Coronary artery (tissue), 2 donors: ENCODE data around the gene CDH13.

Source experiments
- DNase-seq: peaks from one replicate; pipeline ENCODE4 v3.0.0-alpha.2; 2017; ENCODE audit warnings: low spot score
- H3K27ac ChIP-seq, 2 donors: fragments of 200-600 bp; sonication (generic); one replicate each; pipeline ENCODE4 v1.5.1; 2016 to 2019
- H3K4me3 ChIP-seq: fragments of 200-600 bp; sonication (generic); 2 replicates; pipeline ENCODE4 v1.5.1; 2016; ENCODE audit warnings: mild to moderate bottlenecking, moderate library complexity
- TF ChIP-seq, protein P1 (sequence below): fragments of 200-600 bp; sonication (generic); IDR thresholded peaks from one replicate; pipeline ENCODE4 v1.5.1; 2019; ENCODE audit warnings: antibody characterized with exemption

The CDH13 gene

DNA sequence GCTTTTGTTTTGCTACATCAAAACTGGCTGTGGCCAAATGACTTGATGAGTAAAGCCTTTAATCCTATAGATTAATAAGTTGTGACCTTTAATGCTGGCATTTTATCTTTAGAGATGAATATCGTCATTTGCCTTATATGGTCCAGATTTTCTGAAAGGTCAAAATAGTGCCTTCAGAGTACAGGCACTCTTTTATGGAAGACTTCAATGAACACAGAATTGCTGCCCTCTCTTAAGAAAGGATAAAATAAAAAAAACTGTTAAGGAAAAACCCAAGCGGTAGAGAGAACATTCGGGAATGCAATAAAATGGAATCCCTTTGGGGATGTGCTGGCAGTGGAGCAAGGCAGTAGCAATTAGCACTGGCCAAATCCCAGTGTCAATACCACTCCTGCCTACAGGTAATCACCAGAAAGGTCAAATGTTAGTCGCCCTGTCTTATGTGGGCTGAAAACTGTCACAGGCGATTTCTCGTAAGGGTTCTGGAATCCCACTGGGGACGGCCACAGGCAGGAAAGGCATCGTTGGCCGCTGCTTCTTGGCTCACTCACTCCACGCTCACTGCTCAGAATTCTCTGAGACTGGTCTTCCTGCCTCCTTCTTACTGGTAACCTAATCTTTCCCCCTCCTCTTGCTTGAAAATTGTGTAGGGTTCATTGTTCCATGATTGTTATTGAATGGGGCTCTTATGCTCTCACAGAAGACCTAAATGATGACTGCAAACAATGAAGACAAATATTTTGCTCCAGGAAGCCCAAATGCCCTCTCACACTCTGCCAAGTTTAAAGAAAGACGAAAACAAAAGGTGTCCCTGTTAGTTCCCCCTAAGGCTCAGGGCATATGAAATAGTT is 1135.6 kb downstream of the CDH13 start:
- no peak overlapping the region for H3K4me3 ChIP-seq
- H3K27ac ChIP-seq = no peak overlapping the region
- TF ChIP-seq, protein P1, sequence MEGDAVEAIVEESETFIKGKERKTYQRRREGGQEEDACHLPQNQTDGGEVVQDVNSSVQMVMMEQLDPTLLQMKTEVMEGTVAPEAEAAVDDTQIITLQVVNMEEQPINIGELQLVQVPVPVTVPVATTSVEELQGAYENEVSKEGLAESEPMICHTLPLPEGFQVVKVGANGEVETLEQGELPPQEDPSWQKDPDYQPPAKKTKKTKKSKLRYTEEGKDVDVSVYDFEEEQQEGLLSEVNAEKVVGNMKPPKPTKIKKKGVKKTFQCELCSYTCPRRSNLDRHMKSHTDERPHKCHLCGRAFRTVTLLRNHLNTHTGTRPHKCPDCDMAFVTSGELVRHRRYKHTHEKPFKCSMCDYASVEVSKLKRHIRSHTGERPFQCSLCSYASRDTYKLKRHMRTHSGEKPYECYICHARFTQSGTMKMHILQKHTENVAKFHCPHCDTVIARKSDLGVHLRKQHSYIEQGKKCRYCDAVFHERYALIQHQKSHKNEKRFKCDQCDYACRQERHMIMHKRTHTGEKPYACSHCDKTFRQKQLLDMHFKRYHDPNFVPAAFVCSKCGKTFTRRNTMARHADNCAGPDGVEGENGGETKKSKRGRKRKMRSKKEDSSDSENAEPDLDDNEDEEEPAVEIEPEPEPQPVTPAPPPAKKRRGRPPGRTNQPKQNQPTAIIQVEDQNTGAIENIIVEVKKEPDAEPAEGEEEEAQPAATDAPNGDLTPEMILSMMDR = no peak
- no peak for DNase-seq

DNA sequence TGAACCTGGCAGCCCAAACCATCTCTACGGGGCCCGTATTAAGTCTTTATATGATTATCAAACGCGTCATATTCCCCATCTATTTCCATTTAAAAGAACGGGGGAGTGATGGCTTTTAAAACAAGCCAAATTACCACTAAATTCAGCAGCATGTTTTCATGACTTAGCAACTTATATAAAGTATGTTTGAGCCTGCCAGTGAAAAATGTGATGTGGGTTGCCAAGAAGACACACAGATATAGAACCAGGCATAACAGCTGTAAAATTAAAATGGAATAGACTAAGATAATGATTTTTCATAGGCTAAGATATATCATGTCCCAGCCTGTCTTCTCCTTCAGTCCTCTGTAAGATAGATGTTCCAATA is 1136.2 kb downstream of the CDH13 start:
- no peak overlapping the region for H3K27ac ChIP-seq
- TF ChIP-seq, protein P1 = no peak
- DNase-seq = no peak
- no peak overlapping the region for H3K4me3 ChIP-seq

DNA sequence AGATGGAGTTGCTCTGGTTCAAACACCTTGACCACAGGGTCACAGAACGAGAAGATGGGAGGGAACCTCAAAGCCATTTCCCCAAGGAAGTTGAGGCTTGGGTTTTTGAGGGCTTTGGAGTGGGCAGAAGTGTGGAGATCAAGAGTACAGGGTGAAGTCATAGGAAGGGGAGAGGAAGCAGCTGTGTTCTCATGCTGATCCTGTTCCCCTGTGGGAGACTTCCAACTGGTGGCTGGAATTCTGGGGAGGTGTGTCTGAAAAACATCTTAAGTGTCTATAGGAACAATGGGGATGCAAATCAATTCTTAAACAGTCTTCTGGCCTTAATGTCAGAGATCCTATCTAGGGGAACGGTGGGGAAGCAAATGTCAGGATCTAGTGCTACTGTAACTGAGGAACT is 1142.2 kb downstream of the CDH13 start:
- no peak overlapping the region for H3K4me3 ChIP-seq
- TF ChIP-seq, protein P1 = no peak
- no peak overlapping the region for H3K27ac ChIP-seq
- DNase-seq = no peak

- H3K4me3 ChIP-seq = no peak overlapping the region
- no peak overlapping the region for H3K27ac ChIP-seq
- TF ChIP-seq, protein P1 = no peak
- no peak for DNase-seq
Observed at GRCh38 chr16:83769397-83770008, 1142.7 kb downstream of the CDH13 start.

DNA sequence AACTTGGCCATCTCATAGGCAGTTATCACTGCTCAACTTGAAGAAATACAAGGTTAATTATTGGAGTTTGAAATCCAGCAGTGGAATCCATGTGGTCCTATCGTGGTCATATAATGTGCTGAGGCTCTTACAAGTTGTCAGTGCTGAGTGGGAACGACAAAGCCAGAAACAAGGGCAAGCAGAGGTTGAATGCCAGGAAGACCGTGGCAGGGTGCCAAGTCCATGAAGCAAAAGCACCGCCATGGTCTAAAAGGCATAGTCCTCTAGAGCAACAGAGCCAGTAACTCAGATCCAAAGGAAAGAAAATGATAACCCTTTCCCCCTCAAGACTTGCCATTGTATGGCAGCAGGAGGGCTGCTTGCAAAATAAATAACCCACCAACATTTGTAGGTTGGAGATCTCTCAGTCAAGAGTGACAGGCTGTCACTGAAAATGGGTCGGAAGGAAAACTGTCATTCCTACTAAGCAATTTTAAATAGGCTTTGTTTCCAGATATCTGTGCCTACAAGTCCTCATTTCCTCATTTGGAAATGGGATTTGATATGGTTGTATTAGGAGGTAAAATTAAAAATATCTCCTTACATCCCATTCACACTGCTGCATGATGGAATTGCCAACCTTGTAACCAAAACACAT is 1144.7 kb downstream of the CDH13 start:
- Histone ChIP-seq H3K4me3 (no peak overlapping the region), H3K27ac (no peak overlapping the region)
- TF ChIP-seq, protein P1 = no peak
- no peak for DNase-seq

DNA sequence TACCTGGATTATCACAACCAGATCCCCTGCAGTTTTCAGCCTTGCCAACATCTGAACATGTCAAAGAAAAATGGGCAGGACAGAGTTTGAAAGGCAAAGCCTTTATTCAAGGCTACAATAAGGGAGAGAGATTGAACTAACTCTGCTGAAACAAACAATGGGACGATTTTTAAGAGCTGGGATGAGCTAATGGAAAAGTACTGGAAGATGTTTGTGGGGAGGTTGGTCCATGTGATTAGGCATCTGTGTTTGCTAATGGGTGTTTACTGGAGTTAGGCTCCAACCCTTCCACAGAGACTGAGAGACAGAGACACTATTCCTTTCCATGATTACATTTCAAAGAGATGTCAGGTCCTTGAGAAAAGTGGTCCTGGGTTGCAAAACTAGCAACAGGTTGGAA is 1146.0 kb downstream of the CDH13 start:
- Histone ChIP-seq H3K27ac (no peak overlapping the region), H3K4me3 (no peak overlapping the region)
- DNase-seq = no peak
- TF ChIP-seq, protein P1 = no peak
